Measurements from ENCODE around the gene UGT2A3. TPM values are rescaled to one million over a fixed set of nuclear protein-coding genes. Genes with fewer than 3 reads are reported as not detected.

UGT2A3 gene
- total RNA-seq, 1 donor from 2014 or later = 0.06 TPM

DNA sequence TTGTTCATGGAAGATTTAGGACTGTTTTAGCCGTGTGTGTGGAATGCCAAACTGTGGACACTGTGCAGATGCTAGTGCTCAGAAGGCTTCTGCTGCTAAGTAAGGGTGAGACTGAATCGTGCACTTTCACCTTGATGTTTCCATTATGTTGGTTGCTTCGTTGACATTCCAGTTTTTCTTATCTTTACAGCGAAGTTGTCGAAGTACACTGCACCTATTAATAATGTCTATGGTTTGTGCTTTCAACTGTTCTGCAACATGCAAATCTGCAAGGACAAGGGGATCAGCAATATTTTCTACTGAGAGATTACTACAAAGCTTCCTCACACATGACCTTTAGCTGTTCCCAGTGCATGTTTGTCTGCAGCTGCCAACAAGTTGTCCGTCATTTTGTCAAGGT lies 67.7 kb downstream of the UGT2A3 start:
- no peak for DNase-seq (ENCODE audit: low read depth)
- no peak for TF ChIP-seq CTCF (conservative IDR thresholded peaks at IDR 0.05; ENCODE audit: low read depth, low read length)

More for the DNA sequence above, 67.7 kb downstream of the UGT2A3 start:
- no peak overlapping the region for H3K4me3 ChIP-seq (ENCODE audit: low read depth, low read length)

Other genes starting within 250 kb of the UGT2A3 start
- not detected in 2 replicates for gene UGT2B10, start 135.8 kb downstream of the UGT2A3 start, total RNA-seq
- gene UGT2B7, start 144.7 kb upstream of the UGT2A3 start, total RNA-seq = 0.12 and 21.3 TPM in 2 replicates

Data from epithelial cell of proximal tubule (primary cell).